A673 (cell line): ENCODE measurements around the gene DENND6B. TPM values are rescaled to one million over a fixed set of nuclear protein-coding genes. Genes with fewer than 3 reads are reported as not detected.
A peak's percentile ranks its signal among the peaks of the same experiment; 100 is the strongest.

Source experiments
- BruUV-seq: library from RNA; stranded (reverse); fragments of 400-500 nt; replicated peaks from 2 replicates; lab custom pipeline; 2021; lab: Mats Ljungman, UMichigan
- CTCF ChIA-PET: fragments of 300-600 bp; sonication (Branson Sonifier 250); formaldehyde crosslinking; loops from one replicate; lab custom pipeline; 2022; ENCODE audit warnings: antibody characterized with exemption; lab: Charles Lee
- POLR2A ChIA-PET: fragments of 300-600 bp; sonication (Branson Sonifier 250); formaldehyde crosslinking; loops from one replicate; lab custom pipeline; 2022; ENCODE audit warnings: antibody characterized with exemption; ENCODE audit not compliant: low non-redundant PET; lab: Charles Lee
- DNase-seq: peaks from one replicate; pipeline ENCODE4 v3.0.0-alpha.2; 2015; ENCODE audit warnings: low spot score
- H3K27ac ChIP-seq: fragments of 200-600 bp; sonication (generic); 2 replicates; pipeline ENCODE4 v1.5.1; 2016; ENCODE audit warnings: mixed run types, low read depth, mild to moderate bottlenecking, mixed read lengths, antibody characterized with exemption, low read length; ENCODE audit not compliant: poor library complexity, severe bottlenecking
- H3K27me3 ChIP-seq: fragments of 200-600 bp; sonication (generic); replicated peaks from 2 replicates; pipeline ENCODE4 v1.6.1; 2017; ENCODE audit warnings: mixed run types, low read depth, mild to moderate bottlenecking, mixed read lengths, antibody characterized with exemption, low read length; ENCODE audit not compliant: insufficient read depth, poor library complexity
- H3K36me3 ChIP-seq: fragments of 200-600 bp; sonication (generic); 2 replicates; pipeline ENCODE4 v1.6.1; 2016; ENCODE audit warnings: mixed run types, mild to moderate bottlenecking, mixed read lengths, antibody characterized with exemption, low read length; ENCODE audit not compliant: insufficient read depth, poor library complexity, severe bottlenecking
- H3K4me1 ChIP-seq: fragments of 200-600 bp; sonication (generic); 2 replicates; pipeline ENCODE4 v1.6.1; 2017; ENCODE audit warnings: mixed run types, mild to moderate bottlenecking, mixed read lengths, antibody characterized with exemption, low read length; ENCODE audit not compliant: insufficient read depth, poor library complexity, severe bottlenecking
- H3K4me3 ChIP-seq: fragments of 200-600 bp; sonication (generic); 2 replicates; pipeline ENCODE4 v1.5.1; 2016; ENCODE audit warnings: low read depth, mixed run types, mild to moderate bottlenecking, mixed read lengths, low read length; ENCODE audit not compliant: poor library complexity, severe bottlenecking
- H3K9me3 ChIP-seq: fragments of 200-600 bp; sonication (generic); 2 replicates; pipeline ENCODE4 v1.6.1; 2016; ENCODE audit warnings: mixed run types, low read depth, mild to moderate bottlenecking, mixed read lengths, antibody characterized with exemption, low read length; ENCODE audit not compliant: poor library complexity, severe bottlenecking
- EZH2 ChIP-seq: fragments of 200-600 bp; sonication (generic); IDR thresholded peaks from 2 replicates; pipeline ENCODE4 v1.6.1; 2017; ENCODE audit warnings: borderline replicate concordance, low read depth, mild to moderate bottlenecking, mixed read lengths, antibody characterized with exemption, low read length; ENCODE audit not compliant: poor library complexity, severe bottlenecking
- intact Hi-C: fragments of 100-400 bp; cut with micrococcal nuclease; formaldehyde crosslinking; loops from one replicate; pipeline ENCODE4 v1.10.0; 2022; ENCODE audit not compliant: unreplicated experiment
- total RNA-seq: library from RNA; stranded (reverse); gene quantifications from 2 replicates; pipeline ENCODE4 v1.2.3, GENCODE V29; 2021
- TF ChIP-seq, protein P1 (sequence below): fragments of 300-800, 200-600 bp; sonication (generic); conservative IDR thresholded peaks from 2 replicates; pipeline ENCODE4 v1.5.1; 2017; ENCODE audit warnings: low read depth, mild to moderate bottlenecking, antibody characterized with exemption, low read length, moderate library complexity, mixed read lengths

DENND6B gene
- total RNA-seq, 1 experiment from 2014 or later = 5.3 TPM

DNA sequence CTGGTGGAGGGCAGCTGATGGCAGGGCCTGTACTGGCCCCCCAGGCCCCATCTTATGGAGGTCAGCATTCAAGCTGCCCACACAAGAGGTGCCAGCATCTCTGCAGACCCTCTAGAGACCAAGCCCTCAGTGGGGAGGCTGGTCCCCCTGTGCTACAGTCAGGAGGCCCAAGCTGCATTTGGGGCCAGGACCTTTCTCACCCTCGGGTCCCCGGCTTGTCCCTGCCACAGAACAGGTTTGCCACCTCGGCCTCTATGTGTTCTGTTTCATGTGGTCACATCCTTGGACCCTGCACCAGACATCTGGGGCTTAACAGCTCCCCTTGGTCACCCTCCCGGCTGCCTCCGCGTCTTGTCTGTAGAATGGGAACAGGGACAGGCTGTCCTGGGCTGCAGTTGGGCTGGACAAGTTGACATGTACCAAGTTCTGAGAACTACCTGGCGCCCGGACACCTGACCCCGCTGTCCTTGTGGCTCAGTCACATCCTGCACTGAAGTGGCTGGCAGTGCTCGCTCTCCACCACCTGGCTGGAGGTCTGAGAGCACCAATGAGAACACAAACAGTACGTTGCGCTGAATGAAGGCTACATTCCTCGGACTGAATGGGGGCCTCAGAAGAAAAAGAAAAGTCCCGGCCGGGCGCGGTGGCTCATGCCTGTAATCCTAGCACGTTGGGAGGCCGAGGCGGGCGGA is 16.6 kb downstream of the DENND6B start:
- Histone ChIP-seq H3K4me3 (no peak overlapping the region), H3K4me1 (peaks cover 15% of the 10 kb centered on the region), H3K27ac (no peak overlapping the region), H3K9me3 (no peaks in the 10 kb centered on the region), H3K36me3 (peaks cover 1% of the 10 kb centered on the region), H3K27me3 (no peaks in the 10 kb centered on the region)
- no TSS peak for BruUV-seq
- POLR2A ChIA-PET = no interaction called here
- CTCF ChIA-PET = no interaction called here
- TF ChIP-seq EZH2 = no peak
- TF ChIP-seq, protein P1, sequence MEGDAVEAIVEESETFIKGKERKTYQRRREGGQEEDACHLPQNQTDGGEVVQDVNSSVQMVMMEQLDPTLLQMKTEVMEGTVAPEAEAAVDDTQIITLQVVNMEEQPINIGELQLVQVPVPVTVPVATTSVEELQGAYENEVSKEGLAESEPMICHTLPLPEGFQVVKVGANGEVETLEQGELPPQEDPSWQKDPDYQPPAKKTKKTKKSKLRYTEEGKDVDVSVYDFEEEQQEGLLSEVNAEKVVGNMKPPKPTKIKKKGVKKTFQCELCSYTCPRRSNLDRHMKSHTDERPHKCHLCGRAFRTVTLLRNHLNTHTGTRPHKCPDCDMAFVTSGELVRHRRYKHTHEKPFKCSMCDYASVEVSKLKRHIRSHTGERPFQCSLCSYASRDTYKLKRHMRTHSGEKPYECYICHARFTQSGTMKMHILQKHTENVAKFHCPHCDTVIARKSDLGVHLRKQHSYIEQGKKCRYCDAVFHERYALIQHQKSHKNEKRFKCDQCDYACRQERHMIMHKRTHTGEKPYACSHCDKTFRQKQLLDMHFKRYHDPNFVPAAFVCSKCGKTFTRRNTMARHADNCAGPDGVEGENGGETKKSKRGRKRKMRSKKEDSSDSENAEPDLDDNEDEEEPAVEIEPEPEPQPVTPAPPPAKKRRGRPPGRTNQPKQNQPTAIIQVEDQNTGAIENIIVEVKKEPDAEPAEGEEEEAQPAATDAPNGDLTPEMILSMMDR = no peak
- no peak for DNase-seq
- intact Hi-C loops = no loop called here

DNA sequence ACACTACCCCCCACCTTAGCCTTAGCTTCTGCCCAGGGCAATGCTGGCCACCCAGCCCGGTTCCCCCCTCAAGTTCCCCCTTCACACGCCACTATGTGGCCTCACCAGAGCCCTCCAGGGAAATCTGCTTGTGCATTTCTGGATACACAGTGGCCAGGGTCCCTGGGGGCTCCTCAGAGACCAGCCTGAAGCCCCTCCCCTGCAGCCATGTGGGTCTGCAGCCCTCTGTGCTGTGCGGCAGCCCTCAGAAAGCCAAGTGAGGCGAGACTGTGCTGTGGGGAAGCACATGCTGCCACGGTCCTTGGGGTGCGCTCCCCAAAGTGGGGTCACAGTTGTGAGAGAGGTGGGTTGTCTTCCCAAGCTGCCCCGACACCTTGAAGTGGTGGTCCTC is 17.2 kb downstream of the DENND6B start:
- H3K27me3 ChIP-seq = no peaks in the 10 kb centered on the region
- DNase-seq = no peak
- H3K4me3 ChIP-seq = no peak overlapping the region
- ChIA-PET CTCF (no interaction called here), POLR2A (no interaction called here)
- TF ChIP-seq, protein P1 = no peak
- no peak for TF ChIP-seq EZH2
- H3K4me1 ChIP-seq = peaks cover 21% of the 10 kb centered on the region
- intact Hi-C loops = no loop called here
- no peak overlapping the region for H3K27ac ChIP-seq
- no peaks in the 10 kb centered on the region for H3K9me3 ChIP-seq
- no TSS peak for BruUV-seq
- peaks cover 7% of the 10 kb centered on the region for H3K36me3 ChIP-seq

DNA sequence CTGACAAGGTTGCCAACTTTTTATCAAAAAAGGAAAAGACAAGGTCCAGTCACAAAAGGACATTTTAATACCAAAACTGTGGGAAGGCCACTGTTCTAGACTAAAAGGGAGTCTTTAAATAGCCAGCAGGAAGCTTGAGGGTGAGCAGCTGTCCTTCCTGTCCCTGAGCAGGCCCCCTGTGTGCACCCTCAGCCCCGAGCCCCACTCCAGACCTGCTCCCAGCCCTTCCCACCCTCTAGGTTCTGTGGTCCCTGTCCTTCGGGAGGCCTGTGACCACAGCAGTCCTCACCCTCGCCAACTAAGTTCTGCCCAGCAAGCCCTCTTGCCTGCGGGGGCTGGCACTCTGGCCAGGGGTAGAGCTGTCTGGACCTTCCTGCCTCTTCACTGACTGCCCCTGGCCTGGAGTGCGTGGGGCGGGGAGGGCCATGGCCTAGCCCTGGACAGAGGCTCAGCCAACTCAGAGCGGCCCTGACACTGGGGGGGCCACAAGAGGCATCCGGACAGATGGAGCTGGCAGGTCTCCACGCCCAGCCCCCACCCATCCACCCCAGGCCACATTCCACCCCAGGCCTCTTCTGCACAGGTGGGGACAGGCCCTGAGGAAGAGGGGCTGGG is 17.7 kb downstream of the DENND6B start:
- no peaks in the 10 kb centered on the region for H3K27me3 ChIP-seq
- H3K4me3 ChIP-seq = no peak overlapping the region
- no peak for DNase-seq
- H3K9me3 ChIP-seq = no peaks in the 10 kb centered on the region
- peaks cover 26% of the 10 kb centered on the region for H3K4me1 ChIP-seq
- peaks cover 7% of the 10 kb centered on the region for H3K36me3 ChIP-seq
- TF ChIP-seq, protein P1 = no peak
- TF ChIP-seq EZH2 = no peak
- ChIA-PET POLR2A (no interaction called here), CTCF (no interaction called here)
- intact Hi-C loops = no loop called here
- H3K27ac ChIP-seq = peak overlapping the region; percentile 46
- BruUV-seq = no TSS peak
